ENCODE results near the gene OXGR1.

OXGR1 gene

DNA sequence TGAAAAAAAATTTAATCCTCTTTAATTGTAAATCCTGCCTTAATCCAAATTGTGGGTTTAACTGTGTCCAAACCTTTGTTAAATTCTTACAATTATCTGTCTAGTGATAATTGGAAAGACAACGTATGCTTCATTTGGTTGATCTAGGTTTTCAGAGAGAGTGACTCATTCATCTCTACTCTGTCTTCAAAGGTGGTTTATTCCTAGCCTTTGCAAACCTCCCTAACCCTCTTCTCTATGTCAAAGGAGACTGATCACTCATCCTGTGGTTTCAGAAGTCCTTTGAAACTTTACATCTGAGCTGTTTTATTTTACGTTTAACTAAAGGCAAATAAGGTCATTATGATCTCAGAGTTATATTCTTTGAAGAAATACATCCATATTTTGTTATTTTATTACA, 8.8 kb upstream of the OXGR1 start:
- Histone ChIP-seq H3K36me3 (no peaks in the 10 kb centered on the region), H3K4me3 (ENCODE audit: low read depth in 1 of 2, low read length in 1 of 2) (no peak overlapping the region), H3K27ac (no peak overlapping the region), H3K27me3 (no peaks in the 10 kb centered on the region), H3K9me3 (no peaks in the 10 kb centered on the region), H3K4me1 (ENCODE audit: control insufficient read depth in 1 of 2, insufficient read depth in 1 of 2, low read depth in 1 of 2, low read length in 1 of 2) (no peaks in the 10 kb centered on the region)
- TF ChIP-seq, protein P1, sequence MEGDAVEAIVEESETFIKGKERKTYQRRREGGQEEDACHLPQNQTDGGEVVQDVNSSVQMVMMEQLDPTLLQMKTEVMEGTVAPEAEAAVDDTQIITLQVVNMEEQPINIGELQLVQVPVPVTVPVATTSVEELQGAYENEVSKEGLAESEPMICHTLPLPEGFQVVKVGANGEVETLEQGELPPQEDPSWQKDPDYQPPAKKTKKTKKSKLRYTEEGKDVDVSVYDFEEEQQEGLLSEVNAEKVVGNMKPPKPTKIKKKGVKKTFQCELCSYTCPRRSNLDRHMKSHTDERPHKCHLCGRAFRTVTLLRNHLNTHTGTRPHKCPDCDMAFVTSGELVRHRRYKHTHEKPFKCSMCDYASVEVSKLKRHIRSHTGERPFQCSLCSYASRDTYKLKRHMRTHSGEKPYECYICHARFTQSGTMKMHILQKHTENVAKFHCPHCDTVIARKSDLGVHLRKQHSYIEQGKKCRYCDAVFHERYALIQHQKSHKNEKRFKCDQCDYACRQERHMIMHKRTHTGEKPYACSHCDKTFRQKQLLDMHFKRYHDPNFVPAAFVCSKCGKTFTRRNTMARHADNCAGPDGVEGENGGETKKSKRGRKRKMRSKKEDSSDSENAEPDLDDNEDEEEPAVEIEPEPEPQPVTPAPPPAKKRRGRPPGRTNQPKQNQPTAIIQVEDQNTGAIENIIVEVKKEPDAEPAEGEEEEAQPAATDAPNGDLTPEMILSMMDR (IDR thresholded peaks at IDR 0.05) = no peak

DNA sequence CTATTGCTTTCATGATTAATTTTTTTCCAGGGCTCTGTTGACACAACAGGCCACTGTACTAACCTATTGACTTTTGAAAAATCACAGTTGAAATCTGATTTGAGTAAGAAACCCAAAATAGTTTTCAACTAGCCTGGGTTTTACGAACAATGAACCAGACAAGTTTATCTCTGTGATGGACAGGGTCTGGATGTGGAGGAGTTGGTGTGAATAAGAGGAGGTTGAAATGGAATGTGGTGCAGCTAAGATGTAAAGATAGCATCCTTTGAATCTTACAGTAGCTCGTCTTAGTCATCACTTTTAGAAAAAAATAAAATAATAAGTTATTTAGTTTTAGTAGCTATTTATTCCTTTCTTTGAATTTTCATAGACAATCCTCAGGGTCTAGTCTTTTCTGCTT, 8.3 kb upstream of the OXGR1 start:
- Histone ChIP-seq H3K27me3 (no peaks in the 10 kb centered on the region), H3K27ac (no peak overlapping the region), H3K4me1 (ENCODE audit: control insufficient read depth in 1 of 2, insufficient read depth in 1 of 2, low read depth in 1 of 2, low read length in 1 of 2) (no peaks in the 10 kb centered on the region), H3K9me3 (no peaks in the 10 kb centered on the region), H3K36me3 (no peaks in the 10 kb centered on the region), H3K4me3 (ENCODE audit: low read depth in 1 of 2, low read length in 1 of 2) (no peak overlapping the region)
- TF ChIP-seq, protein P1 (IDR thresholded peaks at IDR 0.05) = no peak

DNA sequence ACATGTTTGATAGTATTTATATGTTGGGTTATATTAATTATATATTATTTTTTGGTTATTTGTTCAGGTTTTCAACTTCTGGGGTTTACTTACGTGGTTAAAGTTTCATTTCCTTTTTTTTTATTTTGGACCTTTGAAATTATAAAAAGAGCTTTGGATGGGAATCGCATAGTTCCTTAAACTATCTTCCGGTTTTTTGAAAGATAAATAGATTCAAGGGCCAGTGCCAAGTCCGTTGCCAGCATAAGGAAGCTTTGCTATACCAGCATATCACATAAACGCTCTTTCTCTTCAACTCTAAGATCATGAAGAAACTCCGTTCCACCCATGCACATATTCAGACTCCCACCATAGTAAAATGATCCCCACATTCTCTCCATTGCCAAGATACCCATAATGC, 7.4 kb upstream of the OXGR1 start:
- Histone ChIP-seq H3K4me1 (ENCODE audit: control insufficient read depth in 1 of 2, insufficient read depth in 1 of 2, low read depth in 1 of 2, low read length in 1 of 2) (no peaks in the 10 kb centered on the region), H3K27me3 (peaks cover under 1% of the 10 kb centered on the region), H3K36me3 (no peaks in the 10 kb centered on the region), H3K9me3 (no peaks in the 10 kb centered on the region), H3K4me3 (ENCODE audit: low read depth in 1 of 2, low read length in 1 of 2) (no peak overlapping the region), H3K27ac (no peak overlapping the region)
- TF ChIP-seq, protein P1 (IDR thresholded peaks at IDR 0.05) = no peak

GRCh38 chr13:97000295-97000925, 6.1 kb upstream of the OXGR1 start:
- no peak overlapping the region for H3K27ac ChIP-seq
- H3K27me3 ChIP-seq = peaks cover 13% of the 10 kb centered on the region
- H3K36me3 ChIP-seq = no peaks in the 10 kb centered on the region
- no peaks in the 10 kb centered on the region for H3K9me3 ChIP-seq
- H3K4me1 ChIP-seq (ENCODE audit: control insufficient read depth in 1 of 2, insufficient read depth in 1 of 2, low read depth in 1 of 2, low read length in 1 of 2) = no peaks in the 10 kb centered on the region
- no peak overlapping the region for H3K4me3 ChIP-seq (ENCODE audit: low read depth in 1 of 2, low read length in 1 of 2)
- TF ChIP-seq, protein P1 (IDR thresholded peaks at IDR 0.05) = no peak

GRCh38 chr13:96999091-96999490, 4.8 kb upstream of the OXGR1 start:
- Histone ChIP-seq H3K4me1 (ENCODE audit: control insufficient read depth in 1 of 2, insufficient read depth in 1 of 2, low read depth in 1 of 2, low read length in 1 of 2) (no peaks in the 10 kb centered on the region), H3K27me3 (peaks cover 26% of the 10 kb centered on the region), H3K9me3 (no peaks in the 10 kb centered on the region), H3K36me3 (no peaks in the 10 kb centered on the region), H3K27ac (no peak overlapping the region), H3K4me3 (ENCODE audit: low read depth in 1 of 2, low read length in 1 of 2) (no peak overlapping the region)
- TF ChIP-seq, protein P1 (IDR thresholded peaks at IDR 0.05) = no peak

Data from neutrophil (primary cell).